Stomach (tissue), 4 donors: ENCODE results near the gene ADAMTS13.

ENCODE experiments used
- EP300 ChIP-seq: sonication (generic); formaldehyde crosslinking; IDR thresholded peaks from one replicate; pipeline ENCODE4 v1.6.1; 2017; ENCODE audit warnings: antibody characterized with exemption
- TF ChIP-seq, protein P1 (sequence below), 7 experiments: fragments of 450-650 bp in 4 of 7; fragments of 200-600 bp in 3 of 7; sonication (generic) in 3 of 7; IDR thresholded peaks; one replicate each; pipeline ENCODE4 v1.5.1; 2016 to 2019; ENCODE audit warnings: antibody characterized with exemption in 7 of 7, control low read depth in 2 of 7, mild to moderate bottlenecking in 1 of 7

- no peak for TF ChIP-seq EP300
- TF ChIP-seq, protein P1, sequence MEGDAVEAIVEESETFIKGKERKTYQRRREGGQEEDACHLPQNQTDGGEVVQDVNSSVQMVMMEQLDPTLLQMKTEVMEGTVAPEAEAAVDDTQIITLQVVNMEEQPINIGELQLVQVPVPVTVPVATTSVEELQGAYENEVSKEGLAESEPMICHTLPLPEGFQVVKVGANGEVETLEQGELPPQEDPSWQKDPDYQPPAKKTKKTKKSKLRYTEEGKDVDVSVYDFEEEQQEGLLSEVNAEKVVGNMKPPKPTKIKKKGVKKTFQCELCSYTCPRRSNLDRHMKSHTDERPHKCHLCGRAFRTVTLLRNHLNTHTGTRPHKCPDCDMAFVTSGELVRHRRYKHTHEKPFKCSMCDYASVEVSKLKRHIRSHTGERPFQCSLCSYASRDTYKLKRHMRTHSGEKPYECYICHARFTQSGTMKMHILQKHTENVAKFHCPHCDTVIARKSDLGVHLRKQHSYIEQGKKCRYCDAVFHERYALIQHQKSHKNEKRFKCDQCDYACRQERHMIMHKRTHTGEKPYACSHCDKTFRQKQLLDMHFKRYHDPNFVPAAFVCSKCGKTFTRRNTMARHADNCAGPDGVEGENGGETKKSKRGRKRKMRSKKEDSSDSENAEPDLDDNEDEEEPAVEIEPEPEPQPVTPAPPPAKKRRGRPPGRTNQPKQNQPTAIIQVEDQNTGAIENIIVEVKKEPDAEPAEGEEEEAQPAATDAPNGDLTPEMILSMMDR (IDR thresholded peaks at IDR 0.05), result no peak
Measured at GRCh38 chr9:133483611-133484010, 61.4 kb downstream of the ADAMTS13 start.
